Tibial nerve (tissue), 3 donors: ENCODE data around the gene TTC28.

Experiments
- POLR2A ChIP-seq, 2 donors: fragments of 450-650 bp; IDR thresholded peaks; one replicate each; pipeline ENCODE4 v1.6.1; 2017; ENCODE audit warnings: antibody characterized with exemption in 2 of 2, mild to moderate bottlenecking in 2 of 2, moderate library complexity in 2 of 2
- TF ChIP-seq, protein P1 (sequence below), 5 experiments: fragments of 200-600 bp in 3 of 5; fragments of 450-650 bp in 2 of 5; sonication (generic) in 3 of 5; IDR thresholded peaks; one replicate each; pipeline ENCODE4 v1.5.1; 2016 to 2019; ENCODE audit warnings: antibody characterized with exemption in 5 of 5, mild to moderate bottlenecking in 3 of 5, moderate library complexity in 2 of 5

DNA sequence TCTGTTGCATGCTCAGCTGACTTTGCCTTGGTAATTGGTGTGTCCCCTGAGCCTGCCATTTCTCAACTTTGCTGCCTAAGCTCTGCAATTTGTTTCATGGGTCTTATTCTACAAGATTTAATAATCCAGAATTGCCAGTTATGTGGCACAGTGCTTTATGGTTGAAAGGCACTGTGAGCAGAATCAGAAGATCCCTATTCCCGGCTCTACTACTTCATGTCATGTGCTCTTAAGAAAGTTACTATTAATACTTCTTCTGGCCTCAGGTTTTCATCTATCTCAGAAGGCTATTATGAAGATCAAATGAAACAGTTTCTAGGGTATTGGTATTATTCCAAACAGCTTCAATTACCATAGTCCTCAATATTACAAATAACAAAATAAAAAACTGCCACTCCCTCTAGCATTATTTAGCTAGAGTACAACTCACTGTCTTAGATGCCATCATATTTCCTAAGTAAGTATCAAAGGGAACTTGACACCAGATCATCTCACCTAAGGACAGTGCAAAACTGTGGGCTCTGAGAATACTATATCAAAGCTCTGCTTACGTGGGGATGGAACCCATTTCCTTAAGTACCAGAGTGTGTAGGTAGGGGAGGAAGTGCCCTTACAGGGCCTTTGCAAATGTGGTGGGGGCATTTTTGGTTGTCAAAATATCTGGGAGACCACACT lies 560.5 kb downstream of the TTC28 start:
- TF ChIP-seq, protein P1, sequence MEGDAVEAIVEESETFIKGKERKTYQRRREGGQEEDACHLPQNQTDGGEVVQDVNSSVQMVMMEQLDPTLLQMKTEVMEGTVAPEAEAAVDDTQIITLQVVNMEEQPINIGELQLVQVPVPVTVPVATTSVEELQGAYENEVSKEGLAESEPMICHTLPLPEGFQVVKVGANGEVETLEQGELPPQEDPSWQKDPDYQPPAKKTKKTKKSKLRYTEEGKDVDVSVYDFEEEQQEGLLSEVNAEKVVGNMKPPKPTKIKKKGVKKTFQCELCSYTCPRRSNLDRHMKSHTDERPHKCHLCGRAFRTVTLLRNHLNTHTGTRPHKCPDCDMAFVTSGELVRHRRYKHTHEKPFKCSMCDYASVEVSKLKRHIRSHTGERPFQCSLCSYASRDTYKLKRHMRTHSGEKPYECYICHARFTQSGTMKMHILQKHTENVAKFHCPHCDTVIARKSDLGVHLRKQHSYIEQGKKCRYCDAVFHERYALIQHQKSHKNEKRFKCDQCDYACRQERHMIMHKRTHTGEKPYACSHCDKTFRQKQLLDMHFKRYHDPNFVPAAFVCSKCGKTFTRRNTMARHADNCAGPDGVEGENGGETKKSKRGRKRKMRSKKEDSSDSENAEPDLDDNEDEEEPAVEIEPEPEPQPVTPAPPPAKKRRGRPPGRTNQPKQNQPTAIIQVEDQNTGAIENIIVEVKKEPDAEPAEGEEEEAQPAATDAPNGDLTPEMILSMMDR (IDR thresholded peaks at IDR 0.05), result no peak
- TF ChIP-seq POLR2A (IDR thresholded peaks at IDR 0.05), result no peak
